GM12878 (cell line): ENCODE results near the gene PRKAG2.

ENCODE experiments used
- FOXK2 ChIP-seq: fragments of 450-650 bp; IDR thresholded peaks from 2 replicates; pipeline ENCODE4 v1.6.1; 2017; ENCODE audit warnings: mild to moderate bottlenecking, moderate library complexity
- TF ChIP-seq, protein P1 (sequence below), 3 experiments: IDR thresholded peaks in 2 of 3; conservative IDR thresholded peaks in 1 of 3; 2 replicates each; pipeline ENCODE4 v1.5.1; 2011; ENCODE audit warnings: low read depth in 3 of 3, low read length in 3 of 3, mild to moderate bottlenecking in 3 of 3, control low read depth in 2 of 3, moderate library complexity in 2 of 3, inconsistent platforms in 1 of 3, mixed read lengths in 1 of 3; ENCODE audit not compliant: control insufficient read depth in 2 of 3, insufficient read depth in 1 of 3; ENCODE audit errors: extremely low read depth in 1 of 3

DNA sequence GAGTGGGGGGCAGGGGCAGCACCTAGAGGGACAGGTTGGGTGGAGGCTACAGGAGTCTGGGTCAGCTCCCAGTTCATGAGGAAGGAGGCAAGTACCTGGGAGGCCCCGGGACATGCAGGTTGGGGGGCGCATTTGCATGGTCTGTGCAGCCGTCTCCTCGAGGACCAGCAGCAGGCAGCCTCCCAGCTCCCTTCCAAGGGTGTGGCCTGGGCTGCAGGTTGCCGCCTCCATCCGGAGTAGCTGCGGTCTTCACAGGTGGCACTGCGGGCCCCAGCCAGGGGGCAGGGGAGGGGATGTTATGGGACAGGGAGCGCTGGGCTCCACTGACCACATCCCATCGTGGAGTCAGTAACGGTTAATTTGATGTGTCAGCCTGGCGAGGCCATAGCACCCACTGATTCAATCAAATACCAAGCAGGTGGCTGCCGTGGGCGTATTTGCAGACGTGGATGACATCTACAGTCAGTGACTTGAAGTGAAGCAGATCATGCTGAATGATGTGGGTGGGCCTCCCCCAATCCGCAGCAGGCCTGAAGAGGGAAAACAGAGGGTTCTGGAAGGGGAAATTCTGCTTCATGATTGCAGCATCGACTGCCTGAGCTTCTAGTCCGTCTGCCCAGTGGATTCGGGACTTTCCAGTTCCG, 81.6 kb downstream of the PRKAG2 start:
- TF ChIP-seq FOXK2 = no peak
- TF ChIP-seq, protein P1, sequence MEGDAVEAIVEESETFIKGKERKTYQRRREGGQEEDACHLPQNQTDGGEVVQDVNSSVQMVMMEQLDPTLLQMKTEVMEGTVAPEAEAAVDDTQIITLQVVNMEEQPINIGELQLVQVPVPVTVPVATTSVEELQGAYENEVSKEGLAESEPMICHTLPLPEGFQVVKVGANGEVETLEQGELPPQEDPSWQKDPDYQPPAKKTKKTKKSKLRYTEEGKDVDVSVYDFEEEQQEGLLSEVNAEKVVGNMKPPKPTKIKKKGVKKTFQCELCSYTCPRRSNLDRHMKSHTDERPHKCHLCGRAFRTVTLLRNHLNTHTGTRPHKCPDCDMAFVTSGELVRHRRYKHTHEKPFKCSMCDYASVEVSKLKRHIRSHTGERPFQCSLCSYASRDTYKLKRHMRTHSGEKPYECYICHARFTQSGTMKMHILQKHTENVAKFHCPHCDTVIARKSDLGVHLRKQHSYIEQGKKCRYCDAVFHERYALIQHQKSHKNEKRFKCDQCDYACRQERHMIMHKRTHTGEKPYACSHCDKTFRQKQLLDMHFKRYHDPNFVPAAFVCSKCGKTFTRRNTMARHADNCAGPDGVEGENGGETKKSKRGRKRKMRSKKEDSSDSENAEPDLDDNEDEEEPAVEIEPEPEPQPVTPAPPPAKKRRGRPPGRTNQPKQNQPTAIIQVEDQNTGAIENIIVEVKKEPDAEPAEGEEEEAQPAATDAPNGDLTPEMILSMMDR (IDR thresholded peaks at IDR 0.05 in 2 of 3, conservative IDR thresholded peaks at IDR 0.05 in 1 of 3; ENCODE audit: control insufficient read depth in 2 of 3, extremely low read depth in 1 of 3, insufficient read depth in 1 of 3, low read depth in 3 of 3, low read length in 3 of 3) = no peak
